ELF-1 (cell line): Measurements from ENCODE around the gene SFT2D3.

ENCODE experiments used
- DNase-seq: peaks from one replicate; pipeline ENCODE4 v3.0.0-alpha.2; 2016; ENCODE audit warnings: low read depth, low spot score

The SFT2D3 gene

GRCh38 chr2:127664065-127664894 is 37.0 kb upstream of the SFT2D3 start:
- no peak for DNase-seq

GRCh38 chr2:127664895-127665225 is 36.4 kb upstream of the SFT2D3 start:
- no peak for DNase-seq

GRCh38 chr2:127665267-127665893 is 35.9 kb upstream of the SFT2D3 start:
- DNase-seq, result no peak

GRCh38 chr2:127669056-127669455 is 32.2 kb upstream of the SFT2D3 start:
- no peak for DNase-seq

- DNase-seq, result no peak
Observed at GRCh38 chr2:127670055-127670956, 31.0 kb upstream of the SFT2D3 start.

- DNase-seq, result no peak
Observed at GRCh38 chr2:127670957-127671290, 30.4 kb upstream of the SFT2D3 start.

GRCh38 chr2:127671557-127672302 is 29.6 kb upstream of the SFT2D3 start:
- no peak for DNase-seq

- no peak for DNase-seq
Observed at GRCh38 chr2:127672341-127673224, 28.7 kb upstream of the SFT2D3 start.

- no peak for DNase-seq
Observed at GRCh38 chr2:127673291-127674069, 27.8 kb upstream of the SFT2D3 start.

GRCh38 chr2:127674241-127675209 is 26.8 kb upstream of the SFT2D3 start:
- no peak for DNase-seq

GRCh38 chr2:127675331-127676261 is 25.7 kb upstream of the SFT2D3 start, which contains the start of gene LIMS2:
Gene LIMS2, minus strand, starts transcription at chr2:127675530. Its CDS starts 506 bp downstream, at chr2:127675024.
- DNase-seq, result no peak

- DNase-seq, result no peak
Observed at GRCh38 chr2:127676906-127677305, 24.4 kb upstream of the SFT2D3 start.

- no peak for DNase-seq
Observed at GRCh38 chr2:127678531-127678930, 22.8 kb upstream of the SFT2D3 start.

- no peak for DNase-seq
Observed at GRCh38 chr2:127678991-127679390, 22.3 kb upstream of the SFT2D3 start.

- DNase-seq, result no peak
Observed at GRCh38 chr2:127679680-127680361, 21.5 kb upstream of the SFT2D3 start.

- no peak for DNase-seq
Observed at GRCh38 chr2:127680706-127681287, 20.5 kb upstream of the SFT2D3 start.
